GM12878 (cell line): ENCODE data around the gene ZNF436. TPM values are rescaled to one million over a fixed set of nuclear protein-coding genes. Genes with fewer than 3 reads are reported as not detected.

Experiments used
- ATAC-seq: fragments of 200-7000 bp; cut with Tn5 transposase; 3 replicates; pipeline ENCODE4 v1.9.1; 2020; ENCODE audit warnings: mild to moderate bottlenecking, moderate library complexity
- BruUV-seq: library from RNA; stranded (reverse); fragments of 400-500 nt; replicated peaks from 2 replicates; lab custom pipeline; 2021; lab: Mats Ljungman, UMichigan
- CTCF ChIA-PET: fragments of 300-600 bp; sonication (Branson Sonifier 250); formaldehyde crosslinking; extraction: SDS; loops from one replicate; lab custom pipeline; 2021; ENCODE audit warnings: inconsistent platforms; lab: Yijun Ruan, JAX
- POLR2A ChIA-PET: fragments of 350-600 bp; formaldehyde crosslinking; extraction: SDS; loops from one replicate; lab custom pipeline; 2021; ENCODE audit warnings: inconsistent platforms; lab: Charles Lee
- RAD21 ChIA-PET: fragments of 300-600 bp; sonication (Branson Sonifier 250); formaldehyde crosslinking; loops from one replicate; lab custom pipeline; 2023; ENCODE audit warnings: antibody characterized with exemption; ENCODE audit not compliant: unreplicated experiment; lab: Charles Lee
- SMC1A ChIA-PET: fragments of 300-600 bp; sonication (Branson Sonifier 250); formaldehyde crosslinking; loops from one replicate; lab custom pipeline; 2023; ENCODE audit not compliant: unreplicated experiment, uncharacterized antibody; lab: Charles Lee
- DNase-seq: peaks from one replicate; pipeline ENCODE4 v3.0.0-alpha.2; 2011; ENCODE audit warnings: low read depth, low spot score
- FAIRE-seq: peaks from 3 replicates; lab custom pipeline; 2011; peaks lifted over from hg19 to GRCh38; lab: Jason Lieb, UNC
- H2AFZ ChIP-seq: 2 replicates; pipeline ENCODE4 v1.6.0; 2011; ENCODE audit warnings: low read depth, low read length, control low read depth; ENCODE audit not compliant: control insufficient read depth
- H3K27ac ChIP-seq: 2 replicates; pipeline ENCODE4 v1.5.1; 2011; ENCODE audit warnings: control low read depth; ENCODE audit not compliant: control insufficient read depth, insufficient read depth
- H3K27me3 ChIP-seq, 2 experiments: replicated peaks in 1 of 2; 2 replicates each; pipeline versions ENCODE4 v1.6.0 to v1.6.1; 2011; ENCODE audit warnings: low read length in 1 of 2; ENCODE audit not compliant: control insufficient read depth in 2 of 2, insufficient read depth in 2 of 2
- H3K36me3 ChIP-seq, 2 experiments: 2 replicates each; pipeline ENCODE4 v1.5.1; 2011; ENCODE audit warnings: low read length in 1 of 2; ENCODE audit not compliant: control insufficient read depth in 2 of 2, insufficient read depth in 2 of 2
- H3K4me1 ChIP-seq: 2 replicates; pipeline ENCODE4 v1.6.1; 2011; ENCODE audit warnings: mild to moderate bottlenecking, low read length, moderate library complexity, mixed read lengths; ENCODE audit not compliant: control insufficient read depth, insufficient read depth
- H3K4me2 ChIP-seq: 2 replicates; pipeline ENCODE4 v1.6.0; 2011; ENCODE audit warnings: control low read depth; ENCODE audit not compliant: control insufficient read depth, insufficient read depth
- H3K4me3 ChIP-seq: fragments of 200-600 bp; sonication (generic); 2 replicates; pipeline ENCODE4 v1.5.1; 2016
- H3K79me2 ChIP-seq: 2 replicates; pipeline ENCODE4 v1.6.0; 2011; ENCODE audit warnings: low read length; ENCODE audit not compliant: control insufficient read depth, insufficient read depth
- H3K9ac ChIP-seq: 2 replicates; pipeline ENCODE4 v1.8.0; 2011; ENCODE audit warnings: low read length, control low read depth, mixed read lengths; ENCODE audit not compliant: control insufficient read depth, insufficient read depth
- H3K9me3 ChIP-seq: replicated peaks from 3 replicates; pipeline ENCODE4 v1.5.1; 2011; ENCODE audit warnings: mild to moderate bottlenecking, low read length; ENCODE audit not compliant: control insufficient read depth, insufficient read depth
- H4K20me1 ChIP-seq: 2 replicates; pipeline ENCODE4 v1.6.0; 2011; ENCODE audit not compliant: control insufficient read depth, insufficient read depth
- CREB1 ChIP-seq: IDR thresholded peaks from 2 replicates; pipeline ENCODE4 v1.6.1; 2012; ENCODE audit warnings: low read depth, mild to moderate bottlenecking, inconsistent platforms
- CTCF ChIP-seq, 3 experiments: IDR thresholded peaks in 2 of 3; conservative IDR thresholded peaks in 1 of 3; 2 replicates each; pipeline ENCODE4 v1.5.1; 2011; ENCODE audit warnings: low read depth in 3 of 3, low read length in 3 of 3, mild to moderate bottlenecking in 3 of 3, control low read depth in 2 of 3, moderate library complexity in 2 of 3, inconsistent platforms in 1 of 3, mixed read lengths in 1 of 3; ENCODE audit not compliant: control insufficient read depth in 2 of 3, insufficient read depth in 1 of 3; ENCODE audit errors: extremely low read depth in 1 of 3
- CUX1 ChIP-seq: IDR thresholded peaks from 2 replicates; pipeline ENCODE4 v1.6.1; 2012; ENCODE audit warnings: improper control_type of control experiment, low read depth, low read length; ENCODE audit not compliant: insufficient replicate concordance
- E4F1 ChIP-seq: fragments of 450-650 bp; IDR thresholded peaks from 2 replicates; pipeline ENCODE4 v1.6.1; 2018; ENCODE audit warnings: borderline replicate concordance, mild to moderate bottlenecking; ENCODE audit not compliant: partially characterized antibody
- IRF3 ChIP-seq: fragments of 450-650 bp; IDR thresholded peaks from 2 replicates; pipeline ENCODE4 v1.6.1; 2014; ENCODE audit warnings: mild to moderate bottlenecking
- IRF4 ChIP-seq: IDR thresholded peaks from 2 replicates; pipeline ENCODE4 v1.6.1; 2011; ENCODE audit warnings: low read depth, low read length
- NR2F1 ChIP-seq: fragments of 450-650 bp; conservative IDR thresholded peaks from 2 replicates; pipeline ENCODE4 v1.6.1; 2017; ENCODE audit warnings: mild to moderate bottlenecking
- RFX5 ChIP-seq: IDR thresholded peaks from 2 replicates; pipeline ENCODE4 v1.6.1; 2011; ENCODE audit warnings: low read depth, low read length, improper control_type of control experiment
- SPI1 ChIP-seq: IDR thresholded peaks from 2 replicates; pipeline ENCODE4 v1.6.1; 2011; ENCODE audit warnings: low read depth, mild to moderate bottlenecking, low read length, moderate library complexity, borderline replicate concordance; ENCODE audit not compliant: insufficient read depth
- STAT1 ChIP-seq: fragments of 450-650 bp; conservative IDR thresholded peaks from 2 replicates; pipeline ENCODE4 v1.6.1; 2014; ENCODE audit warnings: antibody characterized with exemption, mild to moderate bottlenecking
- YBX1 ChIP-seq: fragments of 450-650 bp; IDR thresholded peaks from 2 replicates; pipeline ENCODE4 v1.6.1; 2016; ENCODE audit warnings: antibody characterized with exemption
- ZNF217 ChIP-seq: fragments of 450-650 bp; IDR thresholded peaks from 2 replicates; pipeline ENCODE4 v1.6.1; 2017; ENCODE audit warnings: antibody characterized with exemption, mild to moderate bottlenecking
- WGBS: methylation state at CpG from one replicate; pipeline ENCODE4 v1.1.6; 2016; ENCODE audit warnings: low lambda C conversion rate; ENCODE audit not compliant: insufficient replicate concordance, insufficient coverage; ENCODE audit errors: missing lambda C conversion rate; 5-methylcytosine and 5-hydroxymethylcytosine counted together
- in situ Hi-C: fragments of 300-500 bp; cut with MboI; formaldehyde crosslinking; loops from 9 replicates; pipeline ENCODE4 v1.14.3; 2018; ENCODE audit warnings: mixed read lengths
- intact Hi-C: fragments of 100-400 bp; cut with micrococcal nuclease; formaldehyde crosslinking; loops from one replicate; pipeline ENCODE4 v1.14.2; 2022; ENCODE audit not compliant: unreplicated experiment
- polyA plus RNA-seq, 11 experiments: library from polyadenylated mRNA; depleted of rRNA in 4 of 11; unstranded in 6 of 11; stranded (reverse) in 5 of 11; fragments of >200 nt; fragmentation: Nextera tagmentation in 4 of 11; fragmentation: Illumina TruSeq in 1 of 11; extraction: Ambion mirVana in 4 of 11; extraction: Trizol in 1 of 11; gene quantifications; 1 replicate in 1 of 11; 2 replicates in 10 of 11; pipeline versions ENCODE4 v1.2.1 to v1.2.3, GENCODE V29; 2011 to 2016; ENCODE audit warnings: inconsistent platforms in 2 of 11, missing spikeins in 2 of 11, low read depth in 1 of 11
- total RNA-seq, 4 experiments: library from RNA; depleted of rRNA in 3 of 4; stranded (reverse); fragments of >200 nt in 3 of 4; fragmentation: Illumina TruSeq in 1 of 4; extraction: Trizol in 1 of 4; gene quantifications; 2 replicates each; pipeline versions ENCODE4 v1.2.1 to v1.2.3, GENCODE V29; 2013 to 2021

The ZNF436 gene
- total and polyA plus RNA-seq, 10 of the 15 experiments (the other 5 are each of a cell fraction or from before 2014, with no cell fraction given) = 0.85 to 4.7 (median 3.0) TPM

- Histone ChIP-seq H4K20me1 (no peaks in the 10 kb centered on the region), H3K9ac (no peak overlapping the region), H3K4me1 (no peaks in the 10 kb centered on the region), H3K27ac (no peak overlapping the region), H3K4me3 (no peak overlapping the region), H2AFZ (no peak overlapping the region), H3K9me3 (peaks cover 11% of the 10 kb centered on the region; the same call in 2 of the 3 replicates), H3K4me2 (no peak overlapping the region), H3K27me3 (no peaks in the 10 kb centered on the region), H3K36me3 (no peaks in the 10 kb centered on the region), H3K79me2 (no peaks in the 10 kb centered on the region)
- 82% methylated on average over 8 of the region's 8 CpGs for WGBS
- ChIA-PET CTCF (interaction anchor here (1.5 kb wide), 1 partner anchor 37 kb away, joined by 3 read pairs; no protein-coding TSS in a partner anchor), RAD21 (no interaction called here), POLR2A (interaction anchor here (1.1 kb wide), 1 partner anchor 9 kb away, joined by 3 read pairs; no protein-coding TSS in a partner anchor), SMC1A (interaction anchor here (0.9 to 1.2 kb wide), 2 partner anchors 12 to 27 kb away, joined by 3 to 4 read pairs; no protein-coding TSS in a partner anchor)
- DNase-seq (no peak), FAIRE-seq (no peak), ATAC-seq (no peak)
- in situ Hi-C loops = no loop called here
- TF ChIP-seq E4F1 (no peak), CREB1 (no peak), NR2F1 (no peak), IRF3 (no peak), SPI1 (no peak), CUX1 (no peak), IRF4 (no peak), YBX1 (no peak), CTCF (IDR thresholded peaks at IDR 0.05 in 2 of 3, conservative IDR thresholded peaks at IDR 0.05 in 1 of 3; ENCODE audit: control insufficient read depth in 2 of 3, extremely low read depth in 1 of 3, insufficient read depth in 1 of 3, low read depth in 3 of 3, low read length in 3 of 3) (no peak), STAT1 (no peak), ZNF217 (no peak), RFX5 (no peak)
- BruUV-seq = no TSS peak
- intact Hi-C loops = no loop called here
These were observed 13.0 kb downstream of the ZNF436 start for GRCh38 chr1:23356471-23357137.
